GM12872 (cell line): Measurements from ENCODE around the gene UBTD1.

Experiments used
- TF ChIP-seq, protein P1 (sequence below): IDR thresholded peaks from 3 replicates; pipeline ENCODE4 v1.5.1; 2011; ENCODE audit warnings: low read depth, mild to moderate bottlenecking, low read length, moderate library complexity; ENCODE audit not compliant: insufficient read depth

The UBTD1 gene

DNA sequence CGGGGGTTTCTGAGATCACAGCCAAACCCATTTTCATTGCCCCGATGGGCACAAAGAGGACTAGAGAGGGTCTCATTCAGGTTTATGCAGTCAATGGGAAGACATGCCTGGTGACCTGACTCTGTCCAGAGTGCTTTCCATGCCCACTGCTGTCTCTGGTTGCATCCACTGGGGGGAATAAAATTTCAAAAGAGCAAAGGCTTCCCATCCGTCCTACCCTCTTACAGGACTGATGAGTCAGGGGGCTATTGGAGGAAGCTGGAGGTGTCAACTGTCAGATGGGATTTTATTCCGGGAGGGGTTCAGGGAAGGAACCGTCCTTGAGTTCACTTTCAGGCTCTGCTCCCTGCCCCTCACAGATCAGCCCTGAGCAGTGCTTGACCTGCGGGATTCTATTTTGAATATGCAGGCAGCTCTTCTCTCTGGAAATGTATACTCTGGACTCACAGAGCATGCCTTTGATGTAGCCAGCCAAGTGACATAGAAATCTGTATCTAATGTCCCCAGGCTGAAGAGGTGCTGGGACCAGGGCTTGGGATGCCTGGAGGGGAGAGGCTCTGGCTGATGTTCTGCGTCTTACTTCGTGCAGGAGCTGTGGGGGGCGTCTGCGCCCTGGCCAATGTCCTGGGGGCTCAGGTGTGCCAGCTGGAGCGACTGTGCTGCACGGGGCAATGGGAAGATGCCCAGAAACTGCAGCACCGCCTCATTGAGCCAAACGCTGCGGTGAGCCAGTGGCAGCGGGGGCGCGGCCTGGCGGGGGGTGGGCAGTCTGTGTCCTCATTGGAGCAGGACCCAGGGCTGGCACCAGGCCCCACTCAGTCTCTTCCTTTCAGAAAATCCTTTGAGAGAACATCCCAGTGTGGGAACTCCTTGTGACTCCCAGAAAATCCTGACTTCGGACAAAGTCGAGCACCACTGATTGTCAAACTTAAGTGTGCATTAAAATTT, 102.8 kb downstream of the UBTD1 start:
- TF ChIP-seq, protein P1, sequence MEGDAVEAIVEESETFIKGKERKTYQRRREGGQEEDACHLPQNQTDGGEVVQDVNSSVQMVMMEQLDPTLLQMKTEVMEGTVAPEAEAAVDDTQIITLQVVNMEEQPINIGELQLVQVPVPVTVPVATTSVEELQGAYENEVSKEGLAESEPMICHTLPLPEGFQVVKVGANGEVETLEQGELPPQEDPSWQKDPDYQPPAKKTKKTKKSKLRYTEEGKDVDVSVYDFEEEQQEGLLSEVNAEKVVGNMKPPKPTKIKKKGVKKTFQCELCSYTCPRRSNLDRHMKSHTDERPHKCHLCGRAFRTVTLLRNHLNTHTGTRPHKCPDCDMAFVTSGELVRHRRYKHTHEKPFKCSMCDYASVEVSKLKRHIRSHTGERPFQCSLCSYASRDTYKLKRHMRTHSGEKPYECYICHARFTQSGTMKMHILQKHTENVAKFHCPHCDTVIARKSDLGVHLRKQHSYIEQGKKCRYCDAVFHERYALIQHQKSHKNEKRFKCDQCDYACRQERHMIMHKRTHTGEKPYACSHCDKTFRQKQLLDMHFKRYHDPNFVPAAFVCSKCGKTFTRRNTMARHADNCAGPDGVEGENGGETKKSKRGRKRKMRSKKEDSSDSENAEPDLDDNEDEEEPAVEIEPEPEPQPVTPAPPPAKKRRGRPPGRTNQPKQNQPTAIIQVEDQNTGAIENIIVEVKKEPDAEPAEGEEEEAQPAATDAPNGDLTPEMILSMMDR: no peak

DNA sequence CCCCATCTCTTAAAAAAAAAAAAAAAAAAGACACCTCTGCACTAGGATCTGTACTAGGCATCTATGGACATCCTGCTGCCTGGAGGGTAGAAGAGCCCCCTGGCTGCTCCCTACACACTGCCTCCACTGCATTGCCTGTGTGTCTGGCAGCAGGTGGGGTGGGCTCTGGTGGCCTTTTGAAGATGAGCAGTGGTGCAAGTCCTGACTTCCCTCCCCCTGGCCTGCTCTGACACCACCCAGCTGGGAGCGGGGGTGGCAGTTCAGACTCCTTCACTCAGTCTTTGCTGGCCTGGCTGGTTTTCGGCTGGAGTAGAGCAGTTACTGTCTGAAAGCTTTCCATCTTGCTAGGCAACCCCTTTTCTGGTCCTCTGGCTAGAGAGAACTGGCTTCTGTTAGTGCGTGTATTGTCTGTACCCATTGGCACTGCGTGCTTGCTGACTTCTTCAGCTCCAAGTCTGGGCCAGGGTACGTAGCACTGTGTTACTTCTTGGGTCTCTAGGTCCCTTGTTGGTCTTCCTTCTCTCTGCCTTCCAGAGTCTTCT, 108.4 kb downstream of the UBTD1 start:
- TF ChIP-seq, protein P1: no peak

DNA sequence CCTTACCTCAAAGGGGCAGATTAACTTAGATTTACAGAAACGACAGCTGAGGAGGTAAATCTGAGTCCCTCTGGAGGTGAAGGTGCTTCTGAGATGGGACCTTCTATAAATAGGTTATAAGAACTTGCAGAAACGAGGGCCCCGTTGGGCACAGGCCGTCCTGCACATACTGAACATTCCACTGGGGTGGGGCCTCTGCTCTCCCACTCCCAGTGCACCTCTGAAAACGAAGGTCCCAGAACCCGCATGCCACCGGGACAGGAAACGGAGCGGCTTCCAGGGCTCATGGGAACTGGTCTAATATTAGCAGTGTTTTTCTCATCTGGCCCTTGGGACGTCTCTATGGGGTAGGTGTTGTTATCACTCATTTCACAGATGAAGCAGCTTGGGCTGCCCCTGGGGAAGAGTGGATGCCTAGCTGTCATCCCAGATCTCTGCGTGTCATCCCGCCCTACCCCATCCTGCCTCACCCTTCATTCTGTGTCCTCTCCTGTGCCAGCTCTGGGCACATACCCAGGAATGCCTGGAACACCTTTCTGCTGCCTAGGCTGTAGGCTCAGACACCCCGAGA, 110.4 kb downstream of the UBTD1 start:
- TF ChIP-seq, protein P1: no peak

DNA sequence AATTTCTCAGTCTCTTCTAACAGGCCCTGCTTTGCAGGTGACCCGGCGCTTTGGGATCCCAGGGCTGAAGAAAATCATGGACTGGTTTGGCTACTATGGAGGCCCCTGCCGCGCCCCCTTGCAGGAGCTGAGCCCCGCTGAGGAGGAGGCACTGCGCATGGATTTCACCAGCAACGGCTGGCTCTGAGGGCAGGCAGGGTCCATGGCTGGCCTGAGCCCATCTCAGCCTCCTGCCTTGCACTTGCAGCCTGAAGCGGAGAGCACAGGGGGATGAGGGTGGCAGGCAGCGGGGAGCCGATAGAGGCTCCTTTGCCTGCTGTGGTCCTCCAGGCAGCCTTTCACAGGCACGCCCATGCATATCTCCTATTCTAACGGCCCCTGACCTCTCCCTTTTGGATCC, 112.7 kb downstream of the UBTD1 start:
- TF ChIP-seq, protein P1: no peak

DNA sequence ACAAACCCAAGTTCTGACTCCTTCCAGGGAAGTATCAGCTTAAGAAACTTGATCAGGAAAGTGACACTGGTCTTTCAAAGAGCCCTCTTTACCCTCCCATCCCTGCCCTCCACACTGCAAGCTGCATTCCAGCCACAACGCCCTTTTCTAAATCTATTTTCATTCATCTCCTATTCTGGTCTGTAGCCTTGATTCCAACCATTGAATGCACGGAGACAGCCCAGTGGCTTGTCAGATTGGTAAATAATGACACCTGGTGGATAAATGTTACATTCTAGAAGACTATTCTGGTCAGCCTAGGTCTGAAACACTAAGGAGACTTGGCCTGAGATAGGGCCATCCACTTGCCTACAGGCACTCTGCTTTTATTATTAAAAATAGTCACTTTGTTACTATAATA, 113.7 kb downstream of the UBTD1 start:
- TF ChIP-seq, protein P1: peak; percentile 22; the same call in 1 of the 3 replicates

DNA sequence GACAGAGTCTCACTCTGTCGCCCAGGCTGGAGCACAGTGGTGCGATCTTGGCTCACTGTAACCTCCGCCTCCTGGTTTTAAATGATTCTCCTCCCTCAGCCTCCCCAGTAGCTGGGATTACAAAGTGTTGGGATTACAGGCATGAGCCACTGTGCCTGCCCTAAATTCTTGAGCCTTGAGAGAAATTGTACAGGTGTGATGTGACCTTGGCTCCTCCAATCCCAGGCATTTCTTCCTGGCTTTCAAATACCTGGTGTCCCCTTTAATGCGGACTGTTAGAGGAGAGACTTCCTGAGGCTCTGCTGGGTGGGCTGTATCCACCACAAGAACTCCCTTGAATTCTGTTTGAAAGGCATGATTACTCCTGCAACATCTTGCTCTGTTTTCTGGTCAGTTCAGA, 119.6 kb downstream of the UBTD1 start:
- TF ChIP-seq, protein P1: no peak

DNA sequence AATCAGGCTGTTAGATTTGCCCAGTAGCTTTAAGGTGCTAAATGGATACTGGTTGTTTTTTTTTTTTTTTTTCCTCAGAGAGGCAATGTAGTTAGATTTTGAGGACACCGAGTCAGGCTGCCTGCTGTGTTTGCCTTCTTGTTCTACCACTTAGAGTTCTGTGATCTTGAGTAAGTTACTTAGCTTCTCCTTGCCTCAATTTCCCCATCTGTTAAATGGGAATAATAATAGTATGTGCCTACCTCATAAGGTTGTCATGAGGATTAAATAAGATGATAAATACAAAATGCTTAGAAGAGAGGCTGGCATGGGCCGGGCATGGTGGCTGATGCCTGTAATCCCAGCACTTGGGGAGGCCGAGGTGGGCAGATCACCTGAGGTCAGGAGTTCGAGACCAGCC, 120.0 kb downstream of the UBTD1 start:
- TF ChIP-seq, protein P1: no peak
